GM12878 (cell line): ENCODE measurements around the gene ATXN1L. TPM values are rescaled to one million over a fixed set of nuclear protein-coding genes. Genes with fewer than 3 reads are reported as not detected.

Source experiments
- CHD1 ChIP-seq: IDR thresholded peaks from 2 replicates; pipeline ENCODE4 v1.6.1; 2012; ENCODE audit warnings: low read depth, low read length, improper control_type of control experiment
- CHD2 ChIP-seq: IDR thresholded peaks from 2 replicates; pipeline ENCODE4 v1.6.1; 2011; ENCODE audit warnings: low read depth, low read length, improper control_type of control experiment, borderline replicate concordance
- CREB1 ChIP-seq: IDR thresholded peaks from 2 replicates; pipeline ENCODE4 v1.6.1; 2012; ENCODE audit warnings: low read depth, mild to moderate bottlenecking, inconsistent platforms
- FOXK2 ChIP-seq: fragments of 450-650 bp; IDR thresholded peaks from 2 replicates; pipeline ENCODE4 v1.6.1; 2017; ENCODE audit warnings: mild to moderate bottlenecking, moderate library complexity
- GABPA ChIP-seq: IDR thresholded peaks from 2 replicates; pipeline ENCODE4 v1.6.1; 2014; ENCODE audit warnings: antibody characterized with exemption, low read depth, mild to moderate bottlenecking, inconsistent platforms
- HDGF ChIP-seq: fragments of 450-650 bp; IDR thresholded peaks from 2 replicates; pipeline ENCODE4 v1.6.1; 2016; ENCODE audit warnings: antibody characterized with exemption
- IKZF1 ChIP-seq: fragments of 450-650 bp; conservative IDR thresholded peaks from 2 replicates; pipeline ENCODE4 v1.6.1; 2017; ENCODE audit warnings: antibody characterized with exemption, mild to moderate bottlenecking
- IRF4 ChIP-seq: IDR thresholded peaks from 2 replicates; pipeline ENCODE4 v1.6.1; 2011; ENCODE audit warnings: low read depth, low read length
- MEF2A ChIP-seq: IDR thresholded peaks from 2 replicates; pipeline ENCODE4 v1.6.1; 2011; ENCODE audit warnings: low read depth, mild to moderate bottlenecking, low read length, moderate library complexity; ENCODE audit not compliant: insufficient read depth
- MTA2 ChIP-seq: fragments of 450-650 bp; IDR thresholded peaks from 2 replicates; pipeline ENCODE4 v1.6.1; 2016; ENCODE audit warnings: low read depth, mild to moderate bottlenecking, moderate library complexity
- MYB ChIP-seq: fragments of 150-350 bp; IDR thresholded peaks from 2 replicates; pipeline ENCODE4 v1.6.1; 2014; ENCODE audit warnings: mild to moderate bottlenecking, low read depth, low read length, borderline replicate concordance
- NFIC ChIP-seq: IDR thresholded peaks from 2 replicates; pipeline ENCODE4 v1.6.1; 2012; ENCODE audit warnings: low read depth, mild to moderate bottlenecking, inconsistent platforms, low read length, moderate library complexity
- NFYB ChIP-seq: IDR thresholded peaks from 2 replicates; pipeline ENCODE4 v1.6.1; 2011; ENCODE audit warnings: low read depth, mild to moderate bottlenecking, low read length, improper control_type of control experiment, moderate library complexity; ENCODE audit not compliant: insufficient read depth
- NRF1 ChIP-seq: conservative IDR thresholded peaks from 2 replicates; pipeline ENCODE4 v1.6.1; 2011; ENCODE audit warnings: mild to moderate bottlenecking, low read depth, low read length, improper control_type of control experiment
- POLR2A ChIP-seq: IDR thresholded peaks from 2 replicates; pipeline ENCODE4 v1.6.1; 2011; ENCODE audit warnings: low read depth, mild to moderate bottlenecking, low read length
- RAD51 ChIP-seq: fragments of 450-650 bp; IDR thresholded peaks from 2 replicates; pipeline ENCODE4 v1.6.1; 2016; ENCODE audit warnings: moderate library complexity, mild to moderate bottlenecking, inconsistent platforms
- RFX5 ChIP-seq: IDR thresholded peaks from 2 replicates; pipeline ENCODE4 v1.6.1; 2011; ENCODE audit warnings: low read depth, low read length, improper control_type of control experiment
- SMARCA5 ChIP-seq: fragments of 450-650 bp; IDR thresholded peaks from 2 replicates; pipeline ENCODE4 v1.6.1; 2017; ENCODE audit warnings: mild to moderate bottlenecking
- SPI1 ChIP-seq: IDR thresholded peaks from 2 replicates; pipeline ENCODE4 v1.6.1; 2011; ENCODE audit warnings: low read depth, mild to moderate bottlenecking, low read length, moderate library complexity, borderline replicate concordance; ENCODE audit not compliant: insufficient read depth
- SREBF2 ChIP-seq: IDR thresholded peaks from 2 replicates; pipeline ENCODE4 v1.6.1; 2012; ENCODE audit warnings: mild to moderate bottlenecking, low read length
- TARDBP ChIP-seq: IDR thresholded peaks from 2 replicates; pipeline ENCODE4 v1.6.1; 2016; ENCODE audit warnings: borderline replicate concordance
- TCF3 ChIP-seq: IDR thresholded peaks from 2 replicates; pipeline ENCODE4 v1.6.1; 2012; ENCODE audit warnings: low read depth, mild to moderate bottlenecking, low read length, borderline replicate concordance; ENCODE audit not compliant: insufficient read depth
- WRNIP1 ChIP-seq: IDR thresholded peaks from 2 replicates; pipeline ENCODE4 v1.6.1; 2011; ENCODE audit warnings: low read depth, low read length, improper control_type of control experiment, borderline replicate concordance
- ZNF207 ChIP-seq: fragments of 450-650 bp; IDR thresholded peaks from 2 replicates; pipeline ENCODE4 v1.6.1; 2014; ENCODE audit warnings: antibody characterized with exemption, mild to moderate bottlenecking, borderline replicate concordance
- ZNF217 ChIP-seq: fragments of 450-650 bp; IDR thresholded peaks from 2 replicates; pipeline ENCODE4 v1.6.1; 2017; ENCODE audit warnings: antibody characterized with exemption, mild to moderate bottlenecking
- polyA plus RNA-seq, 11 experiments: library from polyadenylated mRNA; depleted of rRNA in 4 of 11; unstranded in 6 of 11; stranded (reverse) in 5 of 11; fragments of >200 nt; fragmentation: Nextera tagmentation in 4 of 11; fragmentation: Illumina TruSeq in 1 of 11; extraction: Ambion mirVana in 4 of 11; extraction: Trizol in 1 of 11; gene quantifications; 1 replicate in 1 of 11; 2 replicates in 10 of 11; pipeline versions ENCODE4 v1.2.1 to v1.2.3, GENCODE V29; 2011 to 2016; ENCODE audit warnings: inconsistent platforms in 2 of 11, missing spikeins in 2 of 11, low read depth in 1 of 11
- total RNA-seq, 4 experiments: library from RNA; depleted of rRNA in 3 of 4; stranded (reverse); fragments of >200 nt in 3 of 4; fragmentation: Illumina TruSeq in 1 of 4; extraction: Trizol in 1 of 4; gene quantifications; 2 replicates each; pipeline versions ENCODE4 v1.2.1 to v1.2.3, GENCODE V29; 2013 to 2021
- TF ChIP-seq, protein P1 (sequence below): fragments of 450-650 bp; formaldehyde crosslinking; IDR thresholded peaks from 2 replicates; pipeline ENCODE4 v1.4.0; 2022; ENCODE audit warnings: mild to moderate bottlenecking, moderate library complexity

ATXN1L gene
- total and polyA plus RNA-seq, 10 of the 15 experiments (the other 5 are each of a cell fraction or from before 2014, with no cell fraction given) = 1.8 to 14.6 (median 9.2) TPM

DNA sequence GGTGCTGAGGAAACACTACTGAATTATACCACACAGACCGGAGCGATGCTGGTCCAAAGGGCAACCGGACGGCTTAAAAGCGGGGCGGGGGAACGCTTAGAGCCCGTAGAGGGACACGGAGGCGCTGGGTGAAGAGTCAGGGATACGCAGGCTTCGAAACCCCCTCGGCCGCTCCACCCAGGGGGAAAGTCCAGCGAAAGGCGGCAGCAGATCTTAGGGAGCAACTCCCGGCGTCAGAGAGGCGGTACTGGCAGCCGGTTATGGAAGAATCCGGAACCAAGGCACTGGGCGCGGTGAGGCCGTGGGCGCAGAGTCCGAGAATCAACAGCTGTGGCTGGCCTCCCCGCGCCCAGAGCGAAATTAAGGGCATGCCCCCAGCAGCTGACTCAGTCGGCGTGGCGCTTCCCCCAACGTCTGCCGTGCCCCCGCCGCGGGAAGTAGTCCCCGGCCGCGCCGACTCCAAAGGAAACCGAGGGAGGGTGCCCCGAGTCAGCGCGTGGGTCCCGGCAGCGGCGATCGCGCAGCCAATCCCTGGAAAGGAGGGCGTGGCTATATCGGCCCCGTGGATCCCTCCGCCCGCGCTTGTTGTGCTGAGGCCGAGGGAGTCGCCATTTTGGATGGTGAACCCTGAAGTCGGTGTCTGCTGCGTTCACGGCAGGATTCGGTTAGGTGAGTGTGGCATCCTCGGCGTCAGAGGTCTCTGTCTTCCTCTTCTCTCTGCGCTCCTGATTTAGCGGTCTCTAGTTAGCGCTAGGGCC lies 49.3 kb downstream of the ATXN1L start, which contains the start of gene IST1 (continued):
- TF ChIP-seq TARDBP = peak; percentile 86; the same call in 1 of the 2 replicates
- no peak for TF ChIP-seq ZNF217
- peak; percentile 88 for TF ChIP-seq CREB1
- TF ChIP-seq SMARCA5 = peak; percentile 79; the same call in 1 of the 2 replicates
- no peak for TF ChIP-seq SREBF2
- TF ChIP-seq NFIC = no peak
- peak; percentile 93 for TF ChIP-seq POLR2A
- peak; percentile 84 for TF ChIP-seq FOXK2
- TF ChIP-seq ZNF207 = peak; percentile 55; the same call in 1 of the 2 replicates
- peak; percentile 42; the same call in 1 of the 2 replicates for TF ChIP-seq RAD51
- 0 out of 2 replicates have a peak, but pooled peaks have one; percentile 9 for TF ChIP-seq IRF4
- TF ChIP-seq GABPA = no peak
- TF ChIP-seq IKZF1 = peak; percentile 98
- no peak for TF ChIP-seq MYB
- TF ChIP-seq TCF3 = peak; percentile 65; the same call in 1 of the 2 replicates
- TF ChIP-seq, protein P1, sequence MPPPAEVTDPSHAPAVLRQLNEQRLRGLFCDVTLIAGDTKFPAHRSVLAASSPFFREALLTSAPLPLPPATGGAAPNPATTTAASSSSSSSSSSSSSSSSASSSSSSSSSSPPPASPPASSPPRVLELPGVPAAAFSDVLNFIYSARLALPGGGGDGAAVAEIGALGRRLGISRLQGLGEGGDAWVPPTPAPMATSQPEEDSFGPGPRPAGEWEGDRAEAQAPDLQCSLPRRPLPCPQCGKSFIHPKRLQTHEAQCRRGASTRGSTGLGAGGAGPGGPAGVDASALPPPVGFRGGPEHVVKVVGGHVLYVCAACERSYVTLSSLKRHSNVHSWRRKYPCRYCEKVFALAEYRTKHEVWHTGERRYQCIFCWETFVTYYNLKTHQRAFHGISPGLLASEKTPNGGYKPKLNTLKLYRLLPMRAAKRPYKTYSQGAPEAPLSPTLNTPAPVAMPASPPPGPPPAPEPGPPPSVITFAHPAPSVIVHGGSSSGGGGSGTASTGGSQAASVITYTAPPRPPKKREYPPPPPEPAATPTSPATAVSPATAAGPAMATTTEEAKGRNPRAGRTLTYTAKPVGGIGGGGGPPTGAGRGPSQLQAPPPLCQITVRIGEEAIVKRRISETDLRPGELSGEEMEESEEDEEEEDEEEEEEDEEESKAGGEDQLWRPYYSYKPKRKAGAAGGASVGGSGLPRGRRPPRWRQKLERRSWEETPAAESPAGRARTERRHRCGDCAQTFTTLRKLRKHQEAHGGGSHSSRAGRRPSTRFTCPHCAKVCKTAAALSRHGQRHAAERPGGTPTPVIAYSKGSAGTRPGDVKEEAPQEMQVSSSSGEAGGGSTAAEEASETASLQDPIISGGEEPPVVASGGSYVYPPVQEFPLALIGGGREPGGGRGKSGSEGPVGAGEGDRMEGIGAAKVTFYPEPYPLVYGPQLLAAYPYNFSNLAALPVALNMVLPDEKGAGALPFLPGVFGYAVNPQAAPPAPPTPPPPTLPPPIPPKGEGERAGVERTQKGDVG = no peak
- TF ChIP-seq MTA2 = peak; percentile 46; the same call in 1 of the 2 replicates
- TF ChIP-seq NRF1 = peak; percentile 20; the same call in 1 of the 2 replicates
- peak; percentile 63; the same call in 1 of the 2 replicates for TF ChIP-seq HDGF
- TF ChIP-seq WRNIP1 = no peak
- peak; percentile 97 for TF ChIP-seq CHD2
- TF ChIP-seq SPI1 = no peak
- 0 out of 2 replicates have a peak, but pooled peaks have one; percentile 52 for TF ChIP-seq MEF2A
- TF ChIP-seq RFX5 = peak; percentile 38; the same call in 1 of the 2 replicates
- TF ChIP-seq CHD1 = peak; percentile 42
- TF ChIP-seq NFYB = peak; percentile 73
